Measurements from ENCODE around the gene C5orf46.
A peak's percentile ranks its signal among the peaks of the same experiment; 100 is the strongest.

- no peak for TF ChIP-seq POLR2AphosphoS5 (IDR thresholded peaks at IDR 0.05)
- peak in 5 of 7 experiments; percentile 47 to 72 (median 65) for TF ChIP-seq CTCF (IDR thresholded peaks at IDR 0.05)
- no peak for TF ChIP-seq EP300 (IDR thresholded peaks at IDR 0.05)
Observed at GRCh38 chr5:147949711-147950573, 43.6 kb upstream of the C5orf46 start.
